HL-60 (cell line): ENCODE measurements around the gene SLC30A1.

Source experiments
- DNase-seq, 2 experiments: peaks; one replicate each; pipeline ENCODE4 v3.0.0-alpha.2; 2010 to 2020; ENCODE audit warnings: low read depth in 1 of 2, low spot score in 1 of 2
- H3K27ac ChIP-seq: fragments of 250-450 bp; sonication (Bioruptor Pico); replicated peaks from 2 replicates; pipeline ENCODE4 v1.5.1; 2020; ENCODE audit warnings: mild to moderate bottlenecking, moderate library complexity
- H3K27me3 ChIP-seq: fragments of 250-450 bp; sonication (Bioruptor Pico); 2 replicates; pipeline ENCODE4 v1.5.1; 2021; ENCODE audit warnings: mild to moderate bottlenecking, moderate library complexity; ENCODE audit not compliant: insufficient read depth, poor library complexity, severe bottlenecking
- H3K4me3 ChIP-seq: replicated peaks from 2 replicates; pipeline ENCODE4 v1.5.1; 2011; ENCODE audit warnings: mild to moderate bottlenecking, control low read depth, low read length; ENCODE audit not compliant: insufficient read depth
- CTCF ChIP-seq: IDR thresholded peaks from one replicate; pipeline ENCODE4 v1.5.1; 2011; ENCODE audit warnings: low read length, control low read depth, inconsistent platforms; ENCODE audit not compliant: insufficient read depth
- GABPA ChIP-seq: IDR thresholded peaks from 2 replicates; pipeline ENCODE4 v1.6.1; 2012; ENCODE audit warnings: low read depth
- POLR2AphosphoS5 ChIP-seq: IDR thresholded peaks from 2 replicates; pipeline ENCODE4 v1.6.1; 2012; ENCODE audit warnings: low read depth
- REST ChIP-seq: IDR thresholded peaks from 2 replicates; pipeline ENCODE4 v1.6.1; 2012; ENCODE audit warnings: low read depth; ENCODE audit not compliant: insufficient replicate concordance
- SPI1 ChIP-seq: IDR thresholded peaks from 2 replicates; pipeline ENCODE4 v1.6.1; 2012; ENCODE audit warnings: low read depth, mild to moderate bottlenecking, borderline replicate concordance

SLC30A1 gene

DNA sequence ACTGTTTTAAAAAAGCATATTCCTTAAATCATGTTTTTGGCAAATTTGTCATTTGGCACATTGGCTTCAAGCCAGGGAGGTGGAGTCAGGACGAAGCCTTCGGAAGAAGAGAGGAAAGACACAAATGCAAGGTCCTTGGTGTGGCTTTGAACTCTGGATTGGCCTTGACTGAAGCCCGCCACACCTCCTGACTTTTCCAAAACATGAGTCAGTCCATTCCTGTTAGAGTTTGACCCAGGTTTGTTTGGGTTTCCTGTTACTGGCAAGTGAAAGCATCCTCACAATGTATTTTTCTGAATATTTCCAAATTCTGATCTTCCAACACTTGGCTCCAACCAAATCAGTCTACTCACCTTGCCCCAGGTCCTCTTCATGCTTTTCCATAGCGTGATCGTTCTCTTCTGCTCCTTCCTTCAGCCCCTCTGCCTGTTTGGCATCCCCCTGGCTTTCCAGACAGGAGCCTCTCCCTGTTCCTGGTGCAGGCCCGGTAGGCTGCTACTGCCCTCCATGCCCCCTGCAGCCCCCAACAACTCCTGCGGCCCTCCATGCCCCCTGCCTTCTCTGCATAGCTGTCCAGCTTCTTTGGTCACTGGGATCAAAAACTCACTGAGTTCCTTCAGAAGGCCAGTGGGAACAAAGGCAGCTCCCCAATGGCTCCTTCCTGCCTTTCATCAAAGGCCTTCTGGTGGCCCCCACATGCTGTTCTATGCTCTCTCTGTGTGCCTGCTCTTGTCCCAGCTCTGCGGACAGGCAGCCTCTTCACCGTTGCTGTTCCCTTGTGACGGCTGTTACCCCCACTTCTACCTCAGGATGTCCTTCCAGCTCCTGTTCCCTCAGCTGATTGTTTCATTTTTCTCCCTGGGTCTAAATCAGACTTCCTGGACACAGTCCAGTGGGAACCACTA lies 30.4 kb upstream of the SLC30A1 start:
- Histone ChIP-seq H3K27ac (no peak overlapping the region), H3K4me3 (no peak overlapping the region), H3K27me3 (no peaks in the 10 kb centered on the region)
- TF ChIP-seq GABPA (no peak), POLR2AphosphoS5 (no peak), SPI1 (no peak), REST (no peak), CTCF (no peak)
- DNase-seq, result no peak

- no peak for DNase-seq
- Histone ChIP-seq H3K27ac (peak overlapping the region; percentile 90), H3K27me3 (no peaks in the 10 kb centered on the region), H3K4me3 (no peak overlapping the region)
- no peak for TF ChIP-seq REST
- no peak for TF ChIP-seq POLR2AphosphoS5
- no peak for TF ChIP-seq CTCF
- TF ChIP-seq GABPA, result no peak
- no peak for TF ChIP-seq SPI1
Measured at GRCh38 chr1:211607754-211608473, 29.0 kb upstream of the SLC30A1 start.

DNA sequence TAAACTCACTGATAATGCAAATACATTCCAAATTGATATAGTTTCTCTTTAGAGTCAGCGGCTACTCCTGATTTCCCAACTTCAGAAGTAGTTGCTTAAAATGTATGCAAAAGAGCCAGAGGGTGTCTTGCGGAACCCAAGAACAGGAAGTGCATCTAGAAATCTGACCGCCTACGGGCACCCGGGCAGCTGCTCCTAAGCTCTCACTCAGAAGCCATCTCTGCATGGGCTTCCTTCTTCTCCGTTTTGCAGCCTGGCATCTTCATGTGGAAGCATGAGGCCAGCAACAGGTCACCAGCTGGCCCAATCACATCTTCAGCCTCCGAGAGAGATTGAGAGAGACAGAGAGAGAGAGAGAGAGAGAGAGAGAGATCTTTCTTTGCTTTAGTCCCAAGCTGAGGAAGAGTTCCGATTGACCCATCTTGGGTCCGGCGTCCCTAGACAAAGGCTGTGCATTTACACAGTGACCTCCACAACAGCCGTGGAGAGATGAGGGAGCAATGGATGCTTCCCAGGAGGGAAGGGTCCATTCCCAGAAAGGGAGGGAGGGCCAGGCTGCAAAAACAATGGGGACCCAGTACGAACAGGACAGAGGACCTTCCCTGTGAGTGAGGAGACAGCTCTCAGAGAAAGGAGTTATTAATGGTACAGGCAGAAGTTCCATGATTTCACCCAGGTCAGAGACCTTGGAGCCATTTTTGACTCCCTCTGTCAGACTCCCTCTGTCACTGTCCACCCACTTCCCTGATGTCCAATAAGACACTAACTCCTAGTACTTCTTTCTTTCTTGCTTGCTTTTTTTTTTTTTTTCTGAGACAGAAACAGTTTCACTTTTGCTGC lies 28.2 kb upstream of the SLC30A1 start:
- Histone ChIP-seq H3K27ac (peak overlapping the region; percentile 90), H3K27me3 (no peaks in the 10 kb centered on the region), H3K4me3 (peak overlapping the region; percentile 70)
- peak; percentile 48; the same call in 1 of the 2 replicates for TF ChIP-seq POLR2AphosphoS5
- TF ChIP-seq SPI1, result peak; percentile 97
- peak; percentile 90 for TF ChIP-seq GABPA
- TF ChIP-seq CTCF, result no peak
- no peak for TF ChIP-seq REST
- peak; percentile 85 to 93 for DNase-seq
